Esophagus muscularis mucosa (tissue), 3 donors: ENCODE results near the gene FAM81A.

Source experiments
- POLR2A ChIP-seq: fragments of 450-650 bp; IDR thresholded peaks from one replicate; pipeline ENCODE4 v1.6.1; 2017; ENCODE audit warnings: antibody characterized with exemption, moderate library complexity, mild to moderate bottlenecking, low read depth
- POLR2AphosphoS5 ChIP-seq, 2 donors: sonication (generic); formaldehyde crosslinking; IDR thresholded peaks; one replicate each; pipeline ENCODE4 v1.6.1; 2017; ENCODE audit warnings: antibody characterized with exemption in 2 of 2
- TF ChIP-seq, protein P1 (sequence below), 3 experiments: fragments of 200-600 bp in 2 of 3; fragments of 450-650 bp in 1 of 3; sonication (generic) in 2 of 3; IDR thresholded peaks; one replicate each; pipeline ENCODE4 v1.5.1; 2017 to 2019; ENCODE audit warnings: antibody characterized with exemption in 3 of 3, mild to moderate bottlenecking in 2 of 3, moderate library complexity in 1 of 3

GRCh38 chr15:59543721-59544547 lies 105.9 kb downstream of the FAM81A start:
- TF ChIP-seq POLR2A = no peak
- no peak for TF ChIP-seq POLR2AphosphoS5 (IDR thresholded peaks at IDR 0.05)
- TF ChIP-seq, protein P1, sequence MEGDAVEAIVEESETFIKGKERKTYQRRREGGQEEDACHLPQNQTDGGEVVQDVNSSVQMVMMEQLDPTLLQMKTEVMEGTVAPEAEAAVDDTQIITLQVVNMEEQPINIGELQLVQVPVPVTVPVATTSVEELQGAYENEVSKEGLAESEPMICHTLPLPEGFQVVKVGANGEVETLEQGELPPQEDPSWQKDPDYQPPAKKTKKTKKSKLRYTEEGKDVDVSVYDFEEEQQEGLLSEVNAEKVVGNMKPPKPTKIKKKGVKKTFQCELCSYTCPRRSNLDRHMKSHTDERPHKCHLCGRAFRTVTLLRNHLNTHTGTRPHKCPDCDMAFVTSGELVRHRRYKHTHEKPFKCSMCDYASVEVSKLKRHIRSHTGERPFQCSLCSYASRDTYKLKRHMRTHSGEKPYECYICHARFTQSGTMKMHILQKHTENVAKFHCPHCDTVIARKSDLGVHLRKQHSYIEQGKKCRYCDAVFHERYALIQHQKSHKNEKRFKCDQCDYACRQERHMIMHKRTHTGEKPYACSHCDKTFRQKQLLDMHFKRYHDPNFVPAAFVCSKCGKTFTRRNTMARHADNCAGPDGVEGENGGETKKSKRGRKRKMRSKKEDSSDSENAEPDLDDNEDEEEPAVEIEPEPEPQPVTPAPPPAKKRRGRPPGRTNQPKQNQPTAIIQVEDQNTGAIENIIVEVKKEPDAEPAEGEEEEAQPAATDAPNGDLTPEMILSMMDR (IDR thresholded peaks at IDR 0.05) = no peak
